Measurements from ENCODE around the gene RBM10.

The RBM10 gene

DNA sequence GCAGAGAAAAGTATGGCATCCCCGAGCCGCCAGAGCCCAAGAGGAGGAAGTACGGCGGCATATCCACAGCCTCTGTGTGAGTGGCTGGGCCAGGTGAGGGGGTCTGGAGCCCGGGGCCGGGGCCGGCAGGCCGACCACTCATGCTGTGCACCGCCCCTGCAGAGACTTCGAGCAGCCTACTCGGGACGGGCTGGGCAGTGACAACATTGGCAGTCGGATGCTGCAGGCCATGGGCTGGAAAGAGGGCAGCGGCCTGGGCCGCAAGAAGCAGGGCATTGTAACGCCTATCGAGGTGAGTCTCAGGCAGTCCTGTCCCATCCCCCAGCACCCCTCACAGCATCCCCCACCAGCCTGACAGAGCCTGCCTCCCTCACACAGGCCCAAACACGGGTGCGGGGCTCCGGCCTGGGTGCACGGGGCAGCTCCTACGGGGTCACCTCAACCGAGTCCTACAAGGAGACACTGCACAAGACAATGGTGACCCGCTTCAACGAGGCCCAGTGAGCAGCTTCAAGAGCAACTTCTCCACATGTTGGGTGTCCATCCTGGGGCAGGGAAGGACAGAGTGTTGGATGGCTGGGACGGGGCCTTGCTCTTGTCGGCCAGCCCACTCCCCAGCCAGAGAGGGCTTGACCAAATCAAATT lies 41.2 kb downstream of the RBM10 start:
- no peak overlapping the region for H3K27ac ChIP-seq (ENCODE audit: low read depth, low read length)
- H3K27me3 ChIP-seq (ENCODE audit: control insufficient read depth in 1 of 2, insufficient read depth in 2 of 2, low read length in 2 of 2): no peaks in the 10 kb centered on the region
- H3K36me3 ChIP-seq (ENCODE audit: control insufficient read depth in 1 of 2, insufficient read depth in 2 of 2, low read length in 2 of 2): peaks cover 12 to 43% of the 10 kb centered on the region in 2 donors
- H3K4me3 ChIP-seq (ENCODE audit: low read depth in 1 of 2, low read length in 2 of 2): no peak overlapping the region
- peaks cover 0 to 3% of the 10 kb centered on the region in 2 donors for H3K4me1 ChIP-seq (ENCODE audit: control insufficient read depth in 1 of 2, insufficient read depth in 2 of 2, low read length in 2 of 2)
- no peak overlapping the region for H3K9ac ChIP-seq (ENCODE audit: low read depth in 1 of 2, low read length in 2 of 2)
- no peaks in the 10 kb centered on the region for H3K9me3 ChIP-seq (ENCODE audit: control insufficient read depth in 1 of 2, low read length in 2 of 2)

GRCh38 chrX:47187106-47187677 lies 42.2 kb downstream of the RBM10 start:
- H3K36me3 ChIP-seq (ENCODE audit: control insufficient read depth in 1 of 2, insufficient read depth in 2 of 2, low read length in 2 of 2): peaks cover 9 to 34% of the 10 kb centered on the region in 2 donors

DNA sequence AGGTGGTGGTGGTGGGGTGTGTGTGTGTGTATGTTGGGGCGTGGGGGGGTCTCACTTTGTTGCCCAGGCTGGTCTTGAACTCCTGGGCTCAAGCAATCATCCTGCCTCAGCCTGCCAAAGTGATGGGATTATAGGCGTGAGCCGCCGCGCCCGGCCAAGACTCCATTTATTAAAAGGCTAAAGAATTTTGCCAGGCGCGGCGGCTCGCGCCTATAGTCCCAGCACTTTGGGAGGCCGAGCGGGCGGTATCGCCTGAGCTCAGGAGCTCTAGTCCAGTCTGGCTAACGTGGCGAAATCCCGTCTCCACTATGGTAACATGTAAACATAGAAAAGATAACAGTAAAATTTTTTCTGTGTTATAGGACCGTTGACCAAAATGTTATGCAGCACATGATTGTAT lies 44.9 kb downstream of the RBM10 start:
- H3K9me3 ChIP-seq (ENCODE audit: control insufficient read depth in 1 of 2, low read length in 2 of 2): no peaks in the 10 kb centered on the region
- no peak overlapping the region for H3K4me3 ChIP-seq (ENCODE audit: low read depth in 1 of 2, low read length in 2 of 2)
- H3K4me1 ChIP-seq (ENCODE audit: control insufficient read depth in 1 of 2, insufficient read depth in 2 of 2, low read length in 2 of 2): peaks cover 9 to 14% of the 10 kb centered on the region in 2 donors
- peaks cover 8 to 20% of the 10 kb centered on the region in 2 donors for H3K36me3 ChIP-seq (ENCODE audit: control insufficient read depth in 1 of 2, insufficient read depth in 2 of 2, low read length in 2 of 2)
- no peak overlapping the region for H3K27ac ChIP-seq (ENCODE audit: low read depth, low read length)
- no peaks in the 10 kb centered on the region for H3K27me3 ChIP-seq (ENCODE audit: control insufficient read depth in 1 of 2, insufficient read depth in 2 of 2, low read length in 2 of 2)
- H3K9ac ChIP-seq (ENCODE audit: low read depth in 1 of 2, low read length in 2 of 2): no peak overlapping the region

More at GRCh38 chrX:47187106-47187677, 42.2 kb downstream of the RBM10 start:
- no peak overlapping the region for H3K27ac ChIP-seq (ENCODE audit: low read depth, low read length)
- H3K4me3 ChIP-seq (ENCODE audit: low read depth in 1 of 2, low read length in 2 of 2): no peak overlapping the region
- H3K9ac ChIP-seq (ENCODE audit: low read depth in 1 of 2, low read length in 2 of 2): no peak overlapping the region
- no peaks in the 10 kb centered on the region for H3K9me3 ChIP-seq (ENCODE audit: control insufficient read depth in 1 of 2, low read length in 2 of 2)
- H3K4me1 ChIP-seq (ENCODE audit: control insufficient read depth in 1 of 2, insufficient read depth in 2 of 2, low read length in 2 of 2): peaks cover 0 to 8% of the 10 kb centered on the region in 2 donors
- no peaks in the 10 kb centered on the region for H3K27me3 ChIP-seq (ENCODE audit: control insufficient read depth in 1 of 2, insufficient read depth in 2 of 2, low read length in 2 of 2)

- Histone ChIP-seq H3K4me1 (ENCODE audit: control insufficient read depth in 1 of 2, insufficient read depth in 2 of 2, low read length in 2 of 2) (peaks cover 13 to 19% of the 10 kb centered on the region in 2 donors), H3K9ac (ENCODE audit: low read depth in 1 of 2, low read length in 2 of 2) (peak overlapping the region; percentile 55 to 59), H3K9me3 (ENCODE audit: control insufficient read depth in 1 of 2, low read length in 2 of 2) (no peaks in the 10 kb centered on the region), H3K27me3 (ENCODE audit: control insufficient read depth in 1 of 2, insufficient read depth in 2 of 2, low read length in 2 of 2) (no peaks in the 10 kb centered on the region), H3K27ac (ENCODE audit: low read depth, low read length) (no peak overlapping the region), H3K36me3 (ENCODE audit: control insufficient read depth in 1 of 2, insufficient read depth in 2 of 2, low read length in 2 of 2) (peaks cover 7 to 13% of the 10 kb centered on the region in 2 donors), H3K4me3 (ENCODE audit: low read depth in 1 of 2, low read length in 2 of 2) (peak overlapping the region; percentile 71 to 73)
Observed at GRCh38 chrX:47190445-47191269, 45.6 kb downstream of the RBM10 start.

GRCh38 chrX:47191331-47191730 lies 46.3 kb downstream of the RBM10 start:
- H3K9me3 ChIP-seq (ENCODE audit: control insufficient read depth in 1 of 2, low read length in 2 of 2): no peaks in the 10 kb centered on the region
- H3K4me3 ChIP-seq (ENCODE audit: low read depth in 1 of 2, low read length in 2 of 2): peak overlapping the region; percentile 71 to 73
- no peaks in the 10 kb centered on the region for H3K27me3 ChIP-seq (ENCODE audit: control insufficient read depth in 1 of 2, insufficient read depth in 2 of 2, low read length in 2 of 2)
- no peak overlapping the region for H3K27ac ChIP-seq (ENCODE audit: low read depth, low read length)
- H3K4me1 ChIP-seq (ENCODE audit: control insufficient read depth in 1 of 2, insufficient read depth in 2 of 2, low read length in 2 of 2): peaks cover 20 to 26% of the 10 kb centered on the region in 2 donors
- peaks cover 3 to 8% of the 10 kb centered on the region in 2 donors for H3K36me3 ChIP-seq (ENCODE audit: control insufficient read depth in 1 of 2, insufficient read depth in 2 of 2, low read length in 2 of 2)
- H3K9ac ChIP-seq (ENCODE audit: low read depth in 1 of 2, low read length in 2 of 2): peak overlapping the region; percentile 55 to 59

DNA sequence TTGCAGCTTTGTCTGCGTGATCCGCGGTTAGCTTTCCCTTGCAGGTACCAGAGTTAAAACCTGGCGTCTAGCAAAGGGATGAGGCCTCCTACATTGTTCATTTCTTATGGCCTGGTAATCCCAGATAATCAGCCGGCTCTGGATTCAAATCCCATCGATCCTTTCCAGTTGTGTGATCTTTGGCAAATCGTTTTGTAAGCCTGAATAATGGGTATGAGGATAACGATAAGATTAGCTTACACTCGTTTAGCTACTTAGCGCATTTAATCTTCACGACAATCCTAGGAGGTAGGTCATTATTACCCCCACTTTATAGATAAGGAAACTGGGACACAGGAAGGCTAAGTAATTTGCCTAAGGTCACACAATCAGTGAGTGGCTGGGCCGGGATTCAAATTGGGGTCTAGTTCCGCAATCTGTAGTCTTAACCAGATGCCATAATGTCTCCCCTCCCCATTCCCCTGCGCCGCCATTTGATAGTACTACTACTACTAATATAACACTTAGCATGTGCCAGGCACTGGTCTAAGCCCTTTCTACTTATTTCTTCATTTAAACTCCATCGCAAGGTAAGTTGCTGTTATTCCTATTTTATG lies 46.9 kb downstream of the RBM10 start:
- peaks cover 26 to 32% of the 10 kb centered on the region in 2 donors for H3K4me1 ChIP-seq (ENCODE audit: control insufficient read depth in 1 of 2, insufficient read depth in 2 of 2, low read length in 2 of 2)
- H3K4me3 ChIP-seq (ENCODE audit: low read depth in 1 of 2, low read length in 2 of 2): peak overlapping the region; percentile 71 to 73

GRCh38 chrX:47193475-47194193 lies 48.6 kb downstream of the RBM10 start, which contains the start of gene UBA1:
Gene UBA1, plus strand, starts transcription at chrX:47193829. Its CDS starts 4,974 bp downstream, at chrX:47198803.
- Histone ChIP-seq H3K36me3 (ENCODE audit: control insufficient read depth in 1 of 2, insufficient read depth in 2 of 2, low read length in 2 of 2) (peaks cover 5 to 6% of the 10 kb centered on the region in 2 donors), H3K4me3 (ENCODE audit: low read depth in 1 of 2, low read length in 2 of 2) (peak within 1 kb of the TSS; percentile 78 to 90), H3K4me1 (ENCODE audit: control insufficient read depth in 1 of 2, insufficient read depth in 2 of 2, low read length in 2 of 2) (peaks cover 34 to 48% of the 10 kb centered on the region in 2 donors), H3K27ac (ENCODE audit: low read depth, low read length) (peak within 1 kb of the TSS; percentile 92), H3K9me3 (ENCODE audit: control insufficient read depth in 1 of 2, low read length in 2 of 2) (no peaks in the 10 kb centered on the region), H3K27me3 (ENCODE audit: control insufficient read depth in 1 of 2, insufficient read depth in 2 of 2, low read length in 2 of 2) (no peaks in the 10 kb centered on the region), H3K9ac (ENCODE audit: low read depth in 1 of 2, low read length in 2 of 2) (peak within 1 kb of the TSS; percentile 84 to 85)

More for the DNA sequence above, 46.9 kb downstream of the RBM10 start:
- H3K27me3 ChIP-seq (ENCODE audit: control insufficient read depth in 1 of 2, insufficient read depth in 2 of 2, low read length in 2 of 2): no peaks in the 10 kb centered on the region
- H3K27ac ChIP-seq (ENCODE audit: low read depth, low read length): no peak overlapping the region
- H3K36me3 ChIP-seq (ENCODE audit: control insufficient read depth in 1 of 2, insufficient read depth in 2 of 2, low read length in 2 of 2): peaks cover 0 to 2% of the 10 kb centered on the region in 2 donors
- H3K9me3 ChIP-seq (ENCODE audit: control insufficient read depth in 1 of 2, low read length in 2 of 2): no peaks in the 10 kb centered on the region
- H3K9ac ChIP-seq (ENCODE audit: low read depth in 1 of 2, low read length in 2 of 2): peak overlapping the region; percentile 43 to 59

- H3K9me3 ChIP-seq (ENCODE audit: control insufficient read depth in 1 of 2, low read length in 2 of 2): no peaks in the 10 kb centered on the region
- H3K36me3 ChIP-seq (ENCODE audit: control insufficient read depth in 1 of 2, insufficient read depth in 2 of 2, low read length in 2 of 2): peaks cover 11 to 12% of the 10 kb centered on the region in 2 donors
- H3K4me3 ChIP-seq (ENCODE audit: low read depth in 1 of 2, low read length in 2 of 2): peak overlapping the region; percentile 78 to 90
- H3K27me3 ChIP-seq (ENCODE audit: control insufficient read depth in 1 of 2, insufficient read depth in 2 of 2, low read length in 2 of 2): no peaks in the 10 kb centered on the region
- H3K4me1 ChIP-seq (ENCODE audit: control insufficient read depth in 1 of 2, insufficient read depth in 2 of 2, low read length in 2 of 2): peaks cover 34 to 48% of the 10 kb centered on the region in 2 donors
- peak overlapping the region; percentile 84 to 85 for H3K9ac ChIP-seq (ENCODE audit: low read depth in 1 of 2, low read length in 2 of 2)
- peak overlapping the region; percentile 92 for H3K27ac ChIP-seq (ENCODE audit: low read depth, low read length)
Observed at GRCh38 chrX:47194194-47194787, 49.3 kb downstream of the RBM10 start.

- H3K36me3 ChIP-seq (ENCODE audit: control insufficient read depth in 1 of 2, insufficient read depth in 2 of 2, low read length in 2 of 2): peaks cover 15 to 27% of the 10 kb centered on the region in 2 donors
- H3K4me3 ChIP-seq (ENCODE audit: low read depth in 1 of 2, low read length in 2 of 2): peak overlapping the region in 1 of 2 donors; percentile 13
- peaks cover 36 to 54% of the 10 kb centered on the region in 2 donors for H3K4me1 ChIP-seq (ENCODE audit: control insufficient read depth in 1 of 2, insufficient read depth in 2 of 2, low read length in 2 of 2)
- no peaks in the 10 kb centered on the region for H3K9me3 ChIP-seq (ENCODE audit: control insufficient read depth in 1 of 2, low read length in 2 of 2)
- H3K27ac ChIP-seq (ENCODE audit: low read depth, low read length): no peak overlapping the region
- no peaks in the 10 kb centered on the region for H3K27me3 ChIP-seq (ENCODE audit: control insufficient read depth in 1 of 2, insufficient read depth in 2 of 2, low read length in 2 of 2)
- peak overlapping the region; percentile 6 to 19 for H3K9ac ChIP-seq (ENCODE audit: low read depth in 1 of 2, low read length in 2 of 2)
Observed at GRCh38 chrX:47196098-47196497, 51.1 kb downstream of the RBM10 start.

Measured in duodenal mucosa (tissue), 2 donors.